ENCODE measurements around the gene KBTBD8. TPM values are rescaled to one million over a fixed set of nuclear protein-coding genes. Genes with fewer than 3 reads are reported as not detected.

Gene KBTBD8
- total and polyA plus RNA-seq, 4 donors, result 0.08 to 14.2 (median 1.3) TPM

DNA sequence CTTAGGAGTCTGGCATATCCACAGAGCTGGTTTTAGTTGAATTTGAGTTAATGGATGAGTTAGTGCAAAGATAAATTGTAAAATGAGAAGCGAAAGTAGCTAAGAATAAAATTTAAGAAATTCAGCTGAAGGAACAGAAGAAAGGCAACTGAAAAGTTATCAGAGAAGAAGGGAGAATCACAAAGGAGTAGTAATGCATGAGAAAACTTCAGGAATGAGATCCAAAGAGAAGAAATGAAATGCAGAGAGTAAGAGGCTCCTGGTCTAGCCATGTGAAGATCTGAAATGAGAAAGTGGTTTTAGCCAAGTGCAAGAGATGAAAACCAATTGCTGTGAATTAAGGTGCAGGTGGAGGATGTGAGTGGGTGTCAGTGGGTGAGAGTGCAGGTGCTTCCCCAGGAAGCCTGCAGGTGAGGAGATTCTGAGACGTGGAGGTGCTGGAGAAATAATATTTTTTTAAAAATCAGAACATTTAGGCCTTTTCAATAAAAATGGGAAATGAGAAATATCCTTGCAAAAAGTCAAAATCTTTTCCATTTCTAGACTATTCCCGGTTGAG is 18.5 kb downstream of the KBTBD8 start:
- no peak for DNase-seq (ENCODE audit: low spot score)
- H3K4me3 ChIP-seq (ENCODE audit: low read depth in 1 of 3, low read length in 3 of 3), result no peak overlapping the region
- H3K27me3 ChIP-seq (ENCODE audit: control insufficient read depth in 4 of 4, insufficient read depth in 4 of 4, low read length in 3 of 4), result no peaks in the 10 kb centered on the region
- H3K9me3 ChIP-seq (ENCODE audit: control insufficient read depth in 4 of 4, low read length in 3 of 4), result no peaks in the 10 kb centered on the region
- no peaks in the 10 kb centered on the region for H3K4me1 ChIP-seq (ENCODE audit: control insufficient read depth in 4 of 4, insufficient read depth in 4 of 4, low read length in 3 of 4)
- no peak overlapping the region for H3K9ac ChIP-seq (ENCODE audit: low read depth in 1 of 2, low read length in 2 of 2)
- WGBS, result 77% methylated on average over 3 of the region's 3 CpGs
- no peaks in the 10 kb centered on the region for H3K36me3 ChIP-seq (ENCODE audit: control insufficient read depth in 4 of 4, insufficient read depth in 3 of 4, low read depth in 1 of 4, low read length in 3 of 4)
- H3K27ac ChIP-seq (ENCODE audit: low read depth in 1 of 2, low read length in 2 of 2), result no peak overlapping the region
- TF ChIP-seq FOXA1 (IDR thresholded peaks at IDR 0.05) (no peak), FOXA2 (IDR thresholded peaks at IDR 0.05) (no peak), YY1 (IDR thresholded peaks at IDR 0.05) (no peak), EGR1 (IDR thresholded peaks at IDR 0.05; ENCODE audit: low read depth in 2 of 2) (no peak), NR2F2 (IDR thresholded peaks at IDR 0.05) (no peak), JUND (IDR thresholded peaks at IDR 0.05) (no peak), GABPA (IDR thresholded peaks at IDR 0.05 in 1 of 2, conservative IDR thresholded peaks at IDR 0.05 in 1 of 2) (no peak), RAD21 (IDR thresholded peaks at IDR 0.05) (no peak)
- TF ChIP-seq, protein P1, sequence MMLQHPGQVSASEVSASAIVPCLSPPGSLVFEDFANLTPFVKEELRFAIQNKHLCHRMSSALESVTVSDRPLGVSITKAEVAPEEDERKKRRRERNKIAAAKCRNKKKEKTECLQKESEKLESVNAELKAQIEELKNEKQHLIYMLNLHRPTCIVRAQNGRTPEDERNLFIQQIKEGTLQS (IDR thresholded peaks at IDR 0.05), result no peak
- TF ChIP-seq, protein P2, sequence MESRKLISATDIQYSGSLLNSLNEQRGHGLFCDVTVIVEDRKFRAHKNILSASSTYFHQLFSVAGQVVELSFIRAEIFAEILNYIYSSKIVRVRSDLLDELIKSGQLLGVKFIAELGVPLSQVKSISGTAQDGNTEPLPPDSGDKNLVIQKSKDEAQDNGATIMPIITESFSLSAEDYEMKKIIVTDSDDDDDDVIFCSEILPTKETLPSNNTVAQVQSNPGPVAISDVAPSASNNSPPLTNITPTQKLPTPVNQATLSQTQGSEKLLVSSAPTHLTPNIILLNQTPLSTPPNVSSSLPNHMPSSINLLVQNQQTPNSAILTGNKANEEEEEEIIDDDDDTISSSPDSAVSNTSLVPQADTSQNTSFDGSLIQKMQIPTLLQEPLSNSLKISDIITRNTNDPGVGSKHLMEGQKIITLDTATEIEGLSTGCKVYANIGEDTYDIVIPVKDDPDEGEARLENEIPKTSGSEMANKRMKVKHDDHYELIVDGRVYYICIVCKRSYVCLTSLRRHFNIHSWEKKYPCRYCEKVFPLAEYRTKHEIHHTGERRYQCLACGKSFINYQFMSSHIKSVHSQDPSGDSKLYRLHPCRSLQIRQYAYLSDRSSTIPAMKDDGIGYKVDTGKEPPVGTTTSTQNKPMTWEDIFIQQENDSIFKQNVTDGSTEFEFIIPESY (IDR thresholded peaks at IDR 0.05), result no peak

DNA sequence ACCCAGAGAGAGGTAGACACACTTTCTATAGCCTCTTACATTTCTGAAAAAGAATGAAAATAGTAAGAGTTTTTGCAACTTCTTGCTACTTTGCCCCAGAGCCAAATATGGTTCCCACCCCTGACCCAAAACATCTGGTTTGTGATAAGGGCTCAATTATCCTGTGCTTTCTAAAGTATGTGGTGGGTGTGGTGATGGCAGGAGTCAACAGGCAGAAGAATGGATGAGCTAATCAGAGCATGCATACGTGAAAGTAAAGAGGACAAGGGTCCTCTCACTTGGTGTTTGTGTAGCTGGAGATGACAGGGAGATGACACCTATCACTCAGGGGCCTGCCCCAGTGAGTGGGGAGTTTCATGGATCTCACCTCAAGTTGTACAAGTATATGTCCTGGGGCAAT is 19.1 kb downstream of the KBTBD8 start:
- no peaks in the 10 kb centered on the region for H3K36me3 ChIP-seq (ENCODE audit: control insufficient read depth in 4 of 4, insufficient read depth in 3 of 4, low read depth in 1 of 4, low read length in 3 of 4)
- no peaks in the 10 kb centered on the region for H3K27me3 ChIP-seq (ENCODE audit: control insufficient read depth in 4 of 4, insufficient read depth in 4 of 4, low read length in 3 of 4)
- H3K27ac ChIP-seq (ENCODE audit: low read depth in 1 of 2, low read length in 2 of 2), result no peak overlapping the region
- TF ChIP-seq GABPA (IDR thresholded peaks at IDR 0.05 in 1 of 2, conservative IDR thresholded peaks at IDR 0.05 in 1 of 2) (no peak), RXRA (IDR thresholded peaks at IDR 0.05) (no peak), YY1 (IDR thresholded peaks at IDR 0.05) (no peak), SP1 (IDR thresholded peaks at IDR 0.05) (no peak)
- TF ChIP-seq, protein P2 (IDR thresholded peaks at IDR 0.05), result no peak
- TF ChIP-seq, protein P1 (IDR thresholded peaks at IDR 0.05), result no peak
- TF ChIP-seq, protein P3, sequence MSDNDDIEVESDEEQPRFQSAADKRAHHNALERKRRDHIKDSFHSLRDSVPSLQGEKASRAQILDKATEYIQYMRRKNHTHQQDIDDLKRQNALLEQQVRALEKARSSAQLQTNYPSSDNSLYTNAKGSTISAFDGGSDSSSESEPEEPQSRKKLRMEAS (IDR thresholded peaks at IDR 0.05), result no peak
- H3K4me3 ChIP-seq (ENCODE audit: low read depth in 1 of 3, low read length in 3 of 3), result no peak overlapping the region
- H3K4me1 ChIP-seq (ENCODE audit: control insufficient read depth in 4 of 4, insufficient read depth in 4 of 4, low read length in 3 of 4), result no peaks in the 10 kb centered on the region
- WGBS, result 56% methylated on average over 1 of the region's 1 CpG
- H3K9me3 ChIP-seq (ENCODE audit: control insufficient read depth in 4 of 4, low read length in 3 of 4), result no peaks in the 10 kb centered on the region
- DNase-seq (ENCODE audit: low spot score), result no peak
- H3K9ac ChIP-seq (ENCODE audit: low read depth in 1 of 2, low read length in 2 of 2), result no peak overlapping the region
